Activated effector memory CD4-positive, alpha-beta T cell treated with anti-CD3 and anti-CD28 coated beads, Interleukin-2, amount 50 U/mL, for 16 hours (primary cell): ENCODE results near the gene NAA50.

Source experiments
- DNase-seq: peaks from one replicate; pipeline ENCODE4 v3.0.0-alpha.2; 2020

Gene NAA50

DNA sequence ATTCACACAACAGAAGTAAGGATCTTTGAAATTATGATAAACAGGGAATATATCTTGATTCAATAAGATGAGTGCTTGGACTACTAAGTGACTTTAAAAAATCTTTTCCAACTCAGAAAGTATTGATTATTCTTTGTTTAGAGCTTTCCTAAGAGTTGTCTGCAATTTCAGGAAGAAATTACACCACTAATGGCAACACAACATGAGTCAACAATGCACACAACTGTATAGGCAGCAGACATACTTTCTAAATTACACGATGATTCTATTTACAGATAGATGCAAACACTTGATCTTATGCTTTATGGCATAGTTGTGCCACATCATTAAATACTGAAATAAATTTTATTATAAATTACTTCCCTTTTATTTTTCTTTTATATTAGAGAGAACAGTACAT, 4.4 kb downstream of the NAA50 start:
- DNase-seq, result no peak

DNA sequence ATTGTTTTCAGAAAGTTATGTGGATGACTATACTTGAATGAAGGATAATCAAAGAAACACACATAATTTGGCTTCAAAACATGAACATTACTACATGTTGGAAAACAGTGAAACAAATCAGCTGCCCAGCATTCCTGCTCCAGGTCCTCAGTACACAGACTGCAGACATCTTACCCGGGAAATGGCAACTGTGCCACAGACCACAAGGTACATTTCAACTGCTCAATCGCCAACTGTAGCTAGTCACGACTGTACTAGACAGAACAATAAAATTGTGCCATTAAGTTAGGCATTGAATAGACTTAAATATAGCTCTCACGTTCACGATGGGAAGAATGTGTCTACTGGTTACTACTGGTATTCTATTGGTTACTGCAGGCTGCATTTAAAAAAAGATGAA, 5.0 kb downstream of the NAA50 start:
- DNase-seq, result no peak

DNA sequence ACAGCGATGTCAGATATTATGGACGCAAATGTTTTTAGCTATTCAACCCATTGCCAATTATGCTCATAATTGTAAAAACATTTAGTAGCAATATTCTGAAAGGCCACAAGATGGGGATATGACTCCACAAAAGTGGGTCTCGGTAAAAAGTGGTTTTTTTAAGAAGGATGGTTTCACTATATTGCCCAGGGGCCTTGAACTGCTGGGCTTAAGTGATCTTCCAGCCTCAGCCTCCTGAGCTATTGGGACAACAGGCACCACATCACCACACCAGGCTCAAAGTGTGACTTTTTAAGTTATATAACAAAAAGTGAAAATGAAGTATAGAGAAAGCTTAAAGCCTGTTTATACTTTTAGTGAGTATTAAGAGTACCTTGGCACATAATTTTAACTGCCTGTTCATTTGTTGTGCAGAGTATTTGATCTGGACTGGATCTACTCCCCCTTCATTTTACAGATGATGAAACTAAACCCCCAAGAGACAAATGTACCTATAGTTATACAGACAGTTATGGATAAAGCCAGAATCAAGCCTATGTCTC, 9.4 kb downstream of the NAA50 start:
- no peak for DNase-seq

DNA sequence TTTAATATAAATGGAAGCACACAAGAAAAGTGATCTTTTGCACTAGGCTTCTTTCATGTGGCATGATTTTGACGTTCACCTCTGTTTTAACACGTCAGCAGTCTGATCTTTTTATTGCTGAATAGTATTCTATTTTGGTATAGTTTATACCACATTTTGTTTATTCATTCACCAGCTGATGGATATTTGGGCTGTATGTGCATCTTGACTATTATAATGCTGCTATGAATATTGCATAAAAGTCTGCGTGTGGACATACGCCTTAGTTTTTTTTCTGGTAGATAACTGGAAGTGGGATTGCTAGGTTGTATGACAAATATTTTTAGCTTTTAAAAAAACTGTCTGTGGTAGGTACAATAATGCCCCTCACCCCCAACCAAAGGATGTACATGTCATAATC, 14.4 kb downstream of the NAA50 start:
- no peak for DNase-seq

DNA sequence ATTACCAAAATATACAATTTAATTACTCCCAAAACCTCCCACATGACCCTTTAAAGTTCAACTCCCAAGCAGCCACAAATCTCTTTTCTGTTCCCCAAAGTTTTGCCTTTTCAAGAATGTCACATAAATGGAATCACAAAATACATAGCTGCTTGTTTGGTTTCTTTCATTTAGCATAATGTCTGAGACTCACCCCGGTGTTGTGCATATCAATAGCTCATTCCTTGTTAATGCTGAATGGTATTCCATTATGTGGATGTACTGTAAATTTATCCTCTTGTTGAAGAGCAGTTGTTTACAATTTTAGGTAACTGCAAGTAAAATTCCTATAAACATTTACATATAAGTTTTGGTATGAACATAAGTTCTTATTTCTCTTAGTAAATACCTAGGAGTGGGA, 15.5 kb downstream of the NAA50 start:
- DNase-seq, result no peak

DNA sequence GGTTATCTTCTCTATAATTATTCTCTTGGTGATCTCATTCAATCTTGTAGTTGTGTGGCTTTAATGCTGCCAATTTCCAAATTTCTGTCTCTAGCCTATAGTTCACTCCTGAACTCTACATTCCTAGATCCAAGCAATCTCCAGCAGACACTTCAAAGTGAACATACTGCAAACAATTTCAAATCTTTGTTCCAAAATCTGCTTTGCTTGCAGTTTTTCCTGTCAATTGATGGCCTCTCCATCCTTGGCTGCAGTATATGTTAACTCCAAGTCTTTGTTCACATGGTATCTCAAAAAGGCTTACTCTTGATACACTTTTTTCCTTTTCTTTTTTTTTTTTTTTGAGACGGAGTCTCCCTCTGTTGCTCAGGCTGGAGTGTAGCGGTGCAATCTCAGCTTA, 17.4 kb downstream of the NAA50 start:
- DNase-seq, result no peak

DNA sequence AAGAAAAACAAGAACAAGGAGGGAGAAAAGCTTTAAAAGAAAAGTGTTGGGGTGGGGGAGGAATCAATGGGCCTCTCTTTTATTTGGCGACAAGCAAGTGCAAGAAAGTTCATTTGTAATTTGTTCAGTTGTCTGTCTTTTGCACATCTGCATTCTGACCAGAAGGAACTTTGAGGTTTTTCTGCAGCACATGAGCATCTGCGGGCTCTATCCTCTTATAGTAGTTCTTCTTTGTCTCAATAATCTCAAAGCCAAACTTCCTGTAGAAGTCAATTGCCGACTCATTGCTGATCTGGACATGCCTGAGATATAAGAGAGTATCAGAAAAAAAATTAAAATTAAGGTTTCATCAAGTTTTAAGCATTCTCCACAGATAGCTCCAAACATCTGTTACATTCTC, 24.4 kb downstream of the NAA50 start:
- no peak for DNase-seq

DNA sequence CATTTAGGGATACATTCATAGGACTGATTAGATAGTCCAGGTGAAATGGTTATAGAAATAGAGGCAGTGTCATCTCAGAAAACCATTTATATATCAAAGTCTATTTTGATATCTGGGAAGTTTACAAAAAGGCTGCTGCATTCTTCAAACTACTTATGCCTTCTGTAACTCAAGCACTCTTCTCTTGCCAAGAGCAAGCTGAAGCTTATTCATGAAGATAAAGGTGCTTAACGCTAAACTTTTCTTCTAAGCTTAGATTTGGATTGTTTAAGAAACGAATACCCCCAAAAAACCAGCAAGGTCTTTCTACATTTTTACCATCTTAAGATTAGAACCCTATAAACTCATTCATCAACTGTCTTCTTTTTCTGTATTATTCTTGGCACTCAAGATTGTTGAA, 26.3 kb downstream of the NAA50 start:
- DNase-seq, result no peak

DNA sequence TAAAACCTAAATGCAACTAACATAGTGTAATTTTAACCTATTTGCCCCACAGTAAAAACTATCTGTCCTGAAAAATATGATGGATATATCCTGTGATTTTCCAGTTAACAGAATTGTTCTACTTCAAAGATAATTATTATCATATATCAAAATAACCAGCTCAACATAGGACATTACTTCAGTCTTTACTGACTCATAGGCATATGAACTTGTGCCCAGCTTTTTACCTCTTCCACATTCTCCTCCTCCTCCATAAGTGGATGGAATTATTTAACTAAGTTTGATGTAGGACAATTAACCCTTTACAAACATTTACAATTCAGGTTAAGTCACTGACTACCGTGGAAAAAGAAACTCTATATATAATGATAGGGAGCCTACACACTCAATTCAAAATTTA, 26.8 kb downstream of the NAA50 start:
- DNase-seq, result no peak

DNA sequence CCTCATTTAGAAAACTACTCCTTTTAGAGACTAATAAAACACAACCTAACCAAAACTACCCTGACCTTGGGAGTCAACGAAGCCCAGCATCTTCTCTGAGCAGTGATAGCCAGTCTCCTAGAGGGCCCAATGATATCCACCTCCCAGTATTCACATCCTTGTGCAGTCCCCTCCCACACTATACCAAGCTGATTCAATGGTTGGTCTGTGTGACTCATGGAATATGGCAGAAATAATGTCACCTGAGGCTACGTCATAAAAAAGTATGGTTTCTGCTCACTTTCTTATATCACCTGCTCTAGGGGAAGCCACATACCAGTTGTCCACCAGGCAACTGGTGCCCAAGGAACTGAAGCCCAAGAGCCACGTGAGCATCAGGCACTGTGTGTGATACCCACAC, 28.2 kb downstream of the NAA50 start:
- no peak for DNase-seq

DNA sequence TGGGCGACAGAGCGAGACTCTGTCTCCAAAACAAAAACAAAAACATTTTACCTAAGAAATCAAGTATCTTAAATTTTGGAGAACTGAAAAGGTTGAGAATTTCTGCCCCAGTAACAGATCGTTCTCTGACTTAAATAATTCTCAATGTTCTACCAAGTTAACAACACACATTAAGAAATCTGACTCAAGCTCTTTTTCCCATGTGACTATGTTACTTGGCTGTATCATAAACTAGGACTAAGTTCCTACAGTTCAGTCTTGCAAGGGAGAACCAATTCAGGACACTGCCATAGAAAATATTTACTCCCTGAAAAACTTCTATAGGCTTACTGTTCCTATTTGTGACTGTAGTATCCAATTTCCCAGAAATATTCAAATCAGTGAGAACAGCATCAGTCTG, 28.7 kb downstream of the NAA50 start:
- no peak for DNase-seq

DNA sequence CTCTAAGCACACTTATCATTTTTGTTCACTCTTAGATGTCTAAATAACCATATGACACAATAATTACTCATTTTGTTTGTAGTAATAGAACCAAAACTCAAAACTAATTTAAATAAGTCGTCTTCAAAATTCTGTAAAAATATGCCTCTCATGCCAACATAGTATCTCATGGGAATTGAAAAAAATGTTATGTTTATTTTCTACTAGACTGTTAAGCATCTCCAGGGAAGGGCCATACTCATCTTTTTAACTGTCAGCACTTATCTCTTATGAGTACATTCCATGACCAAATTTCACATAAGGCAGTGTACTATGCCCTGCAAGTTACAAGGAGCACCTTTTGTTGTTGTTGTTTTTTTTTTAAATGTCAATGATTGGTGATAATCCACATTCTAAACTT, 31.3 kb downstream of the NAA50 start:
- DNase-seq, result no peak

DNA sequence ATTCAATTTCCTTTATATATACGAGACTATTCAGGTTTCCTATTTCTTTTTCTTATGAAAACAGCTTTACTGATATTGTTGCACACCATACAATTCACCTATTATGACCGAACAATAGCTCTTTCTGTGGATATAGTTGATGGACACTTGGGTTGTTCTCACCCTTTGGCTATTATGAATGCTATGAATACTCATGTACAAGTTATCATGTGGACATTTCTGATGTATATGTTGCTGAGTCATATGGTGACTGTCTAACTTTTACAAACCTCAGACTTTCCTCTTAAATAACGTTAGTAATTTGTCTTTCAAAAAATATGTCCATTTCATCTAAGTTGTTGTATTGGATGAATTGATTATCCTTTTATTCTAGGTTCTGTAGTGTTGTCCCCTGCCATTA, 33.9 kb downstream of the NAA50 start:
- DNase-seq, result no peak

DNA sequence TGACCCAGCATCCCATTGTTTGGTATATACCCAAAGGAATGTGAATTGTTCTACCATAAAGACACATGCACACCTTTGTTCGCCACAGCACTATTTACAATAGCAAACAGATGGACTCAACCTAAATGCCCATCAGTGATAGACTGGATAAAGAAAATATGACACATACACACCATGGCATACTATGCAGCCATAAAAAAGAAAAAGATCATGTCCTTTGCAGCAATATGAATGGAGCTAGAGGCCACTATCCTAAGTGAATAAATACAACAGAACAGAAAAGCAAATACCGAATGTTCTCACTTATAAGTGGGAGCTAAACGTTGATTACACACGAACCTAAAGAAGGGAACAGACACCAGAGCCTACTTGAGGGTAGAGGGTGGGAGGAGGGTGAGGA, 38.2 kb downstream of the NAA50 start:
- DNase-seq, result no peak

DNA sequence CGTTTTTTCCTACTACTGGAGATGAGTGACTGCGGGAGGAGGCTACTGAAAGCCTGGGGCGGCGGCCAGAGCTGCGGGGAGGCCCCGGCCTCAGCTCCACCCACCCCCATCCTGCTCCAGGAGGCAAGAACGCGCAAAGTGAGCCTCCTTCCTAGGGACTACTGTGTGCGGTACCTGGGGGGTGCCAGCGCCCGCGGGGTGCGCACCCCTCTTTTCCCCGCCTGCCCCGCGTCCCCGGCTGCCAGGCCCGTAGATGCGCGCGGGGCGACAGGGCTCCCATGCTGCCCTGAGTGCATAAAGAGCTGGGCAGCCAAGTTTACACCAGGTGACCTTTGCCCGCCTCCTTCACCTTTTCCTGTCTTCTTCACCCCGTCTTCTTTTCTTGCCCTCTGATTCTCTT, 47.1 kb downstream of the NAA50 start:
- no peak for DNase-seq

DNA sequence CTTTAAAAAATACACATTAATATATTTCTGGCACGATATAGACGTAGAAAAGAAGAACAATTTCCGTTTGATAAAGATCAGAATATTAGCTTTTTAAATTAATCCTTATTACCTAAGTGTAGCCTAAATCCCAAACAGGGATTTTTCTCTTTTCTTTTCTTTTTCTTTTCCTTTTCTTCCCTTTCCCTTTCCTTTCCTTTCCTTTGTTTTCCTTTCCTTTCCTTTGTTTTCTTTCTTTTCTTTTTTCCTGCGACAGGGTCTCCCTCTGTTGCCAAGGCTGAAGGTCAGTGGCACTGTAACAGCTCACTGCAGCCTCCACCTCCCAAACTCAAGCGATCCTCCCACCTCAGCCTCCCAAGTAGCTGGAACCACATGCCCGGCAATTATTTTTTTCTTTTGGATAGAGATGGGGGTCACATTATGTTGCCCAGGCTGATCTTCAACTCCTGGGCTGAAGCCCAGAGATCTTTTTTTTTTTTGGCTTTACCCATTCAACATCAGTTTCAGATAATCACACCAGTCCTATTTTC, 47.8 kb downstream of the NAA50 start:
- no peak for DNase-seq

DNA sequence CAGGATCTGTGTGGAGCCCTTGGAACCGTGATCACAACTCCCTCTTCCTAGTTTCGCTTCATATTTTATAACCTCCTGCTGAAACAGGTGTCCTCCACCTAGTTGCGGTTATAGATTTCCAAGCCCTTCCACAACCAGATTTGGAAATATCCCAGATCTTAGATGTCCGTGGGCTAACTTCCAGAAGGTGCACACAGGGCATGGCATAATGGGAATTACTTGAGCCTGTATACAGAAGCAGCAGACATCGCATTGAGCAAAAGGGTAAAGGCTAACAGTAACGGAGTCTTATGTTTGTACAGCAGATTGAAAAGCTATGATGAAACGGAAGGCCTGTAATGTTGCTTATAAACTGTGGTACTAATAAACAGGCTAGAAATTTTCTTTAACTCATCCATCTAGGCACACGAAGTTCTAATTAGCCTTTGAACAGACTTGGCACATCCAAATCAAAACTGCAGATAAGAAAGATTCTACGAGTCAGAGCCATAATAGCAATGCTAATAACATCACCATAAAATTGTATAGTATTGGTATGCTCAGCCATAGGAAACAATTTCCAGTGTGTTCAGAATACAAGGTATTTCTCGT, 48.5 kb downstream of the NAA50 start:
- no peak for DNase-seq

DNA sequence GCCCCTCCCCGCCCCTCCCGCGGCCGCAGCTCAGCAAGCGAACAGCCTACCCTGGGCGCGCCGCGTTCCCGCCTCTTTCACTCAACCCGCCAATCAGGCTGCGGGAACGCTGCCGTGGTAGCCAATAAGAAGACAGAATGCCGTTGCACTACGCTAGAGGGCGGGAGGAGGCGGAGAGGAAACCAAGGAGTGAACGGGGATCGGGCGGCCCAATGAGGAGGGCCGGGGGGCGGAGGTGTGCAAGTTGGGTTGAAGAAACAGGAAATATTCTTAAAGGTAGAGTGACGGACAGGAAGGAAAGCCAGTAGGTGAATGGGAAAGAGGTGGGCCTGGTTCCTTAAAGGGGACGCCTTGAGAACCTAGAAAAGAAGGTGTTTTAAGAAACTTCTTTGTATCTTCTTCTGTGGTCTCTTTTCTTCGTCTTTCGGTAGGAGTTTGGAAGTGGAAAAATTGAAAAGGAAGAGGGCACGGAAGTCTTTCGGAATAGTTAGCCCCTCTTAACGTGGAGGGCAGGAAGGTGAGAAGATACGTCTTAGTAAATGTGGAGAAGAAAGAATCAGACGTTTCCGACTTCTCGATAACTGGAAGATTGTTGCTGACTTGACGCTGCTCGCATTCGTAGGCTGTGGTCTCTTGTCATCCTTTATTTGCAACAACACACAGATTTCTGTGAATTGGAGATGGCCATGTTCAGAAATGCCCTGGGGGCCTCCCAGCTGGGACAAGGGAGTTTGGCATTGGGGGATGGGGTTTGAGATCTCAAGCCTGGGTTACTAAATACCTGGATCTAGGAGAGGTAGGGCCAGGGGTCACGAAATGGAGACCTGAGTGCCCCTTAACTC, 49.2 kb downstream of the NAA50 start:
- DNase-seq, result peak; percentile 100

DNA sequence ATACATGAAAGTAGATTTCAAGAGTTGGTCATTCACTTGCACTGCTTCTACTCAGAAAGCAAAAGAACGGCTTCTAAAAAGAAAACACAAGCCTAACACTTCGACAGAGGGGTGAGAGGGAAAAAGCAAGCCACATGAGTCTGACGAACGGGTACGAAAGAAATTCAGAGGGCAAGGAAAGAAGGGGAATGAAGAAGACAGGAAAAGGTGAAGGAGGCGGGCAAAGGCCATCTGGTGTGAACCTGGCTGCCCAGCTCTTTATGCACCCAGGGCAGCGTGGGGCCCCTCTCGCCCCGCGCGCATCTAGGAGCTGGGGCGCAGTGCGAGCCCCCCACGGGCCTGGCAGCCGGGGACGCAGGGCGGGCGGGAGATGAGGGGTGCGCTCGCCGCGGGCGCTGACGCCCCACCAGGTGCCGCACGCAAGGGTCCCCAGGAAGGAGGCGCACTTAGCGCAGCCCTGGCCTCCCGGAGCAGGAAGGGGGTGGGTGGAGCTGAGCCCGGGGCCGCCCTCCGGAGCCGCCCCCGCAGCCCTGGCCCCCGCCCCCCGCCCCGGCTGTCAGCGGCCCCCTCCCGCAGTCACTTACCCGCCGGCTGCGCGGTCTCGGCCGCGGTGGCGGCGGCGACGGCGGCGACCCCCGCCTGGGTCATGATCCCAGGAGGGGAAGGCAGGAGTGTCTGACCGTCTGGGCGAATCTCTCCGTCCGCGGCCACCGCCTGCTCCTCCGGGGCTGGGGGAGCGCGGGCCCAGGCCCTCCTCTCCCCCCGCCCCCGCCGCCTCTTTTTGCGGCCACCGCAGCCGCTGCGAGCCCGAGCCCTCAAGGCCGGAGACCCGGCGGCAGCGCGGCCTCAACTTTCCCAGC, 50.0 kb downstream of the NAA50 start, which contains the start of gene USF3:
Gene USF3, minus strand, starts transcription at position 857 of the 860 bp plus-strand sequence. CDS start 21,764 bp downstream, outside the sequence.
- DNase-seq, result peak; percentile 93

DNA sequence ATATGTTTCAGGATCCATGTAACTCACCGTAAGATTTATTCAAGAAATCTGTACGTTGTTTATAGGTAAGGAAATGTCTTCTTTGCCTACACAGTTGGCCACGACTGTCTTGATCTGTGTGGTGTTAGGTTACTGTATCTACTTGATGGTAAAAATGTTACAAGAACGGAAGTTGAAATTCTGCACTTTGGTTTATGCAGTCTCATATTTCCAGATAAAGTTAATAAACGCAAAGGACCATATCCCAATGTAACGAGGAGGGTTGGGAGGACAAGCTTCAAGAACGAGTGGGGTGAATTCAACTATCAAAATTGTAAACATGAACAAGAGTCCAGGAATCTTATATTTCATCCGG, 50.6 kb downstream of the NAA50 start:
- no peak for DNase-seq

DNA sequence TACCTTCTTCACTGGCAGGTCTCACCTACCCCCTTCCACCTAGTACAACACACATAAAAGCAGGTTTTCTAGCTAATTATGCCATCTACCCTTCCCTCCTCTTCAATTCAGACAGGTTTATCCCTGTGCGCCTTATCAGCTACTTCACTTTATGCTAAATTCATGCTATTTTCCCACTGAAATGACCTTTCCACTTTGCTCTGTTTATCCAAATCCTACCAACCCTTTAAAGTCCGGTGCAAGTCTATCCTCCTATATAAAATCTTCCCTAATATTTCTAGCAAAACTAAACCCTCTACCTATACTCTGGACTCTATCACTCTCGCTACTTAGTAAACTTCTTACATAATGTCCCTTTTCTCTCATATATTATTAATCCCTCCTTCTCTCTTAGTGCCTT, 55.6 kb downstream of the NAA50 start:
- DNase-seq, result no peak

DNA sequence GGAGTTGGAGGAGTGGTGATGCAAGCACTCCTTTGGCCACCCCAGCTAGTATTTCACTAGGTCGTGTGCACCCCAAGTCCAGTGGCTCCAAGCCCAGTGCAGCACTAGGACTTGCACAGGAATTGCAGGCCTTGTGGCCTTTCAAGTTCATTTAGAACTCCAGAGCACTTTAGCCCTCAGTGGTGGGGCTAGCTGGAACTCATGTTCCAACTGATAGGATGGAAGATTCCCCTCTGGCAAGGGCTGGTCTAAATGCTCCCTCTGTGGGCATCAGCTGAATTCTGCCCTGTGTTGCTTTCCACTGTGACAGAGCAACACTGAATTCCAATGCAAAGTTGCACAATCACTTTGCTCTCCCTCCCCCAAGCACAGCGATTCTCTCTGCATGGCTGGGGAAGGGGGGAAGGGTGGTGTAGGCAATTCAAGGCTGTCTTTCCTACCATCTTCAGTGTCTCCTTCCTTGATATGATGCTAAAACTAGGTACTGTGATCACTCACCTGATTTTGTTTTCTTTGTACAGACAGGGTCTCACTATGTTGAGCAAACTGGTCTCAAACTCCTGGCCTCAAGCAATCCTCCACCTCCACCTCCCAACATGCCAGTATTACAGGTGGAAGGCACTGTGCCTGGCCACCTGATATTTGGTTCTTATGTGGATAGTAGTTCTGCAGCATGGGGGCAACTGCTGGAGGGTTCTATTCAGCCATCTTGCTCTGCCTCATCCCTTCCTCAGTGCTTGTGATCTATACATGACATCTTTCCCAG, 59.9 kb downstream of the NAA50 start:
- DNase-seq, result no peak

DNA sequence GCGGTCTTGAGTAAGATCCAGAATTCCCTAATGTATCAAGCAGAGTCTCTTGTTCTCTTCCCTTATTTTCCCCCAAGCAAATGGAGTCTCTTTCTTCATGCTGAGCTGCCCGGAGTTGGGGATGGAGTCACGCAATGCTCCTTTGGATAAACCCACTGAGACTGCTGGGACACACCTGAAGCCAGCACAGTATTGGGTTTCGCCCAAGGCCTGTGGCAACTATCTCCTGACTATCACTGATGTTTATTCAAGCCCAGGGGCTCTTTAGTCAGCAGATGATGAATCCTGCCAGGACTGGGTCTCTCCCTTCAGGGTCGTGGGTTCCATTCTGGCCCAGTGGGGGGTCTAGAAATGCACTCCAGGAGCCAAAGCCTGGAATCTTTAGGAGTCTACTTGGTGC, 60.9 kb downstream of the NAA50 start:
- no peak for DNase-seq
